Stimulated activated CD4-positive, alpha-beta T cell treated with anti-CD3 and anti-CD28 coated beads, TNF-alpha, amount 100 ng/mL, for 4 hours (primary cell): Measurements from ENCODE around the gene BEND5.

Experiments used
- DNase-seq, 3 experiments: peaks; one replicate each; pipeline ENCODE4 v3.0.0-alpha.2; 2020; ENCODE audit warnings: low read depth in 3 of 3

Gene BEND5

GRCh38 chr1:48776393-48777218 lies at the start of gene BEND5:
TSS of gene BEND5 (minus strand) at chr1:48776891. CDS start at chr1:48776831, 60 bp downstream.
- DNase-seq: peak in 2 of 3 experiments; percentile 7 to 28

GRCh38 chr1:48823168-48823567 lies 46.5 kb upstream of the BEND5 start:
- DNase-seq: no peak

GRCh38 chr1:48820491-48820890 lies 43.8 kb upstream of the BEND5 start:
- no peak for DNase-seq

- no peak for DNase-seq
These were observed 40.9 kb upstream of the BEND5 start for GRCh38 chr1:48817505-48818114.

- DNase-seq: no peak
These were observed 34.0 kb upstream of the BEND5 start for GRCh38 chr1:48810740-48811139.

- no peak for DNase-seq
These were observed 31.8 kb upstream of the BEND5 start for GRCh38 chr1:48808496-48808895.

GRCh38 chr1:48807554-48808260 lies 31.0 kb upstream of the BEND5 start:
- DNase-seq: no peak

- no peak for DNase-seq
These were observed 26.8 kb upstream of the BEND5 start for GRCh38 chr1:48803474-48803873.

- DNase-seq: no peak
These were observed 18.1 kb upstream of the BEND5 start for GRCh38 chr1:48794816-48795215.

GRCh38 chr1:48793863-48794262 lies 17.2 kb upstream of the BEND5 start:
- no peak for DNase-seq

- DNase-seq: no peak
These were observed 16.3 kb upstream of the BEND5 start for GRCh38 chr1:48792961-48793360.

GRCh38 chr1:48790397-48790796 lies 13.7 kb upstream of the BEND5 start:
- DNase-seq: no peak

GRCh38 chr1:48789903-48790302 lies 13.2 kb upstream of the BEND5 start:
- DNase-seq: no peak

- DNase-seq: no peak
These were observed 9.2 kb upstream of the BEND5 start for GRCh38 chr1:48785869-48786268.

- no peak for DNase-seq
These were observed 7.6 kb upstream of the BEND5 start for GRCh38 chr1:48784301-48784700.

- DNase-seq: no peak
These were observed 666 bp upstream of the BEND5 start for GRCh38 chr1:48777219-48777895.

- no peak for DNase-seq
These were observed 779 bp downstream of the BEND5 start for GRCh38 chr1:48775831-48776392.

- no peak for DNase-seq
These were observed 3.6 kb downstream of the BEND5 start for GRCh38 chr1:48773133-48773532.

- no peak for DNase-seq
These were observed 4.5 kb downstream of the BEND5 start for GRCh38 chr1:48772211-48772610.

GRCh38 chr1:48771561-48771960 lies 5.1 kb downstream of the BEND5 start:
- DNase-seq: no peak

- DNase-seq: no peak
These were observed 8.6 kb downstream of the BEND5 start for GRCh38 chr1:48767975-48768510.

GRCh38 chr1:48765335-48765734 lies 11.4 kb downstream of the BEND5 start:
- no peak for DNase-seq
